GM18511 (cell line): ENCODE results near the gene ZNF646.

Source experiments
- ATAC-seq: cut with Tn5 transposase; IDR thresholded peaks from one replicate; pipeline ENCODE4 v1.9.1; 2021; ENCODE audit warnings: mild to moderate bottlenecking, moderate library complexity; ENCODE audit not compliant: unreplicated experiment

Gene ZNF646

DNA sequence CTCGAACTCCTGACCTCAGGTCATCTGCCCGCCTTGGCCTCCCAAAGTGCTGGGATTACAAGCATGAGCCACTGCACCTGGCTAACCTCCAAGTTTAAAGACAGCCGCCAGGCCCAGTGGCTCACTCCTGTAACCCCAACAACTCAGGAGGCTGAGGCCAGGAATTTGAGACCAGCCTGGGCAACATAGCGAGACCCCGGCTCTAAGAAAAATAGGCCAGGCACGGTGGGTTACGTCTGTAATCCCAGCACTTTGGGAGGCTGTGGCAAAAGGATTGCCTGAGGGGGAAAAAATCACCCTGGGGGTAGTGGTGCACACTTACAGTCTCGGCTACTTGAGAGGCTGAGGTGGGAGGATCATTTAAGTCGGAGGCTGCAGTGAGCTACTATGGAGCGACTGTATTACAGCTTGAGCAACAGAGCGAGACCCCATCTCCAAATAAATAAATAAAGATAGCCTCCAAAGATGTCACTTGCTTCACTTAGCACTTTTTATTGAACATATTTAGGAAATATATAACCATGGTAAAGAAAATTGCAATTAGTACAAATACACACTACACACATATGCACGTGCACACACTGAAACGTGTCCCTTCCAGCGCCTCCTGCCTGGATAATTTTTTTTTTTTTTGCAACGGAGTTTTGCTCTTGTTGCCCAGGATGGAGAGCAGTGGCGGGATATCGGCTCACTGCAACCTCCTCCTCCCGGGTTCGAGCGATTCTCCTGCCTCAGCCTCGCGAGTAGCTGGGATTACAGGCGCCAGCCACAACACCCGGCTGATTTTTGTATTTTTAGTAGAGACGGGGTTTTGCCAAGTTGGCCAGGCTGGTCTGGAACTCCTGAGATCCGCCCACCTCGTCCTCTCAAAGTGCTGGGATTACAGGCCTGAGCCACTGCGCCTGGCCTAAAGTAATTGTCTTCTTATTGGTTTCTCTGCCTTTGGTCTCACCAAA lies 32.6 kb downstream of the ZNF646 start:
- ATAC-seq: no peak

GRCh38 chr16:31107465-31107867 lies 33.2 kb downstream of the ZNF646 start:
- peak; percentile 73 for ATAC-seq

- peak; percentile 87 for ATAC-seq
These were observed 34.0 kb downstream of the ZNF646 start, which contains the start of gene BCKDK for GRCh38 chr16:31108035-31108793. Gene BCKDK (plus strand): TSS chr16:31108386. CDS start chr16:31109224, 838 bp downstream.

DNA sequence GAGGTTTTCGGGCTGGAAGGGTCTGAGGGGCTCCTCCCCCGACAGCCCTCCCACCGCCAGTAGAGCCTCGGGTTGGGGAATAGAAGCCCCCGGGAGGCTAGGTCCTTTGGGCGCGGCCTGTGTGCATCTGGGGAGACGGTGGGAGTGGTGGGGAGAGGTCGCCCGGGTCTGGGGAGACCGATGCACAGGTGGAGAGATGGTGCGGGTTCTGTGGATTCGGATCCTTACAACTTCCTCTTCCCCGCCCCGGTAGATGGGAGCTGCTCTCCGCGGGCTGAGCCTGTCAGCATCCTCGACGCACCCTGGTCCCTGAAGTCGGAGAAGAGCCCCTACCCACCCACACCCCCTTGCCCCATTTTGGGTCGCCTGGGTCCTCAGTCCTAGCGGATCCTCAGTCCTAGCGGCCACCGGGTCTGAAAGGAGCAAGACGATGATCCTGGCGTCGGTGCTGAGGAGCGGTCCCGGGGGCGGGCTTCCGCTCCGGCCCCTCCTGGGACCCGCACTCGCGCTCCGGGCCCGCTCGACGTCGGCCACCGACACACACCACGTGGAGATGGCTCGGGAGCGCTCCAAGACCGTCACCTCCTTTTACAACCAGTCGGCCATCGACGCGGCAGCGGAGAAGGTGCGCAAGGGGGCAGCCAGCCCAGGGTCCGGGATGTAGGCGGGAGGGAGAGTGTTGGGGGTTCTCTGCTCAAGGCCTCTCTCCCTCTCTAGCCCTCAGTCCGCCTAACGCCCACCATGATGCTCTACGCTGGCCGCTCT lies 34.8 kb downstream of the ZNF646 start:
- ATAC-seq: no peak

GRCh38 chr16:31109622-31110021 lies 35.4 kb downstream of the ZNF646 start:
- ATAC-seq: no peak

GRCh38 chr16:31110106-31111034 lies 36.1 kb downstream of the ZNF646 start:
- no peak for ATAC-seq

- no peak for ATAC-seq
These were observed 37.8 kb downstream of the ZNF646 start for GRCh38 chr16:31111881-31112466.

GRCh38 chr16:31112711-31113110 lies 38.5 kb downstream of the ZNF646 start:
- ATAC-seq: no peak

GRCh38 chr16:31113121-31114120 lies 39.2 kb downstream of the ZNF646 start:
- ATAC-seq: no peak

DNA sequence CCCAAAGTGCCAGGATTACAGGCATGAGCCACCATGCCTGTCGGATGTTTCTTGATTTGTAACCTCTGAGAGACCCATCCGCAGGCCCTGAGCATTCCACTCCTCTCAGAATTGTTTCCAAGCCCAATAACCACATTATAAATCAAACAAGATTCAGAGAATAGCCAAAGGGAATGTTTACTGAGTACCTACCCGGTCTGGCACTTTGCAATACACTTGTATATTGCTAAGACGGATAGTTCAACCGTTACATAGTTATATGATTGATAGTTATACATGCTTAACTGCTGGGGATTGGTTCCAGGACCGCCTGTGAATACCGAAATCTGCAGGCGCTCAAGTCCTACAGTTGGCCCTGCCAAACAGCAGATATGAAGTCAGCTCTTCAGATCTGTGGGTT lies 40.2 kb downstream of the ZNF646 start:
- no peak for ATAC-seq

DNA sequence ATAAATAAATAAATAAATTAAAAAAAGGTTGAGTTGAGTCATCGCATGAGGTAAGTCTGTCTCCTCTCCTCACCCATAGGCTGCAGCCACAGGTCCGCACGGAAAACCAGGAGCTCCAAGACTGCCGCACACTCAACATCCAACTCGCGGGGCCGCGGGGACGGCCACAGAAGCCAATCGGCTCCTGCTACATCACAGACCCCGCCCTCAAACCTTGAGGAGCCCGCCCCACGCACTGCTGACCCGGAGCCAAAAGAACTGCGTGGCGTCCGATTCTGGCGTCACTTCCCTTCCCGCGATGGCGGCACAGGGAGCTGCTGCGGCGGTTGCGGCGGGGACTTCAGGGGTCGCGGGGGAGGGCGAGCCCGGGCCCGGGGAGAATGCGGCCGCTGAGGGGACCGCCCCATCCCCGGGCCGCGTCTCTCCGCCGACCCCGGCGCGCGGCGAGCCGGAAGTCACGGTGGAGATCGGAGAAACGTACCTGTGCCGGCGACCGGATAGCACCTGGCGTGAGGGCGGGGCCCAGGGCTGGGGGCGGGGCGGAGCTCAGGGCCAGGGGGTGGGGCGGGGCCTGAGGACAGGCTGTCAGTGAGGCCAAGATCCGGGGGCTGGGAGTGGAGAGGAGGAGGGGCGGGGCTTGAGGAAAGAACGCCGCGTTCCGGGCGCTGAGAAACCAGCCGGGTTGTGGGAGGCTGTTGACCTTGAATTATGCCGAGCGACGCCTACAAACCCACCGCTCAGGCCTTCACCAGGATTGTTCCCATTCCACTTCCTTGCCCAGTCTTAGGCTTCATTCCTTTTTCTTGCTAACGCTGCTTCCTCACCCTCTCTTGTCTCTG lies 43.4 kb downstream of the ZNF646 start, which contains the start of gene KAT8:
KAT8 (plus strand) TSS at position 281 of the 839 bp plus-strand sequence; CDS start at position 299, 18 bp downstream.
- peak; percentile 92 for ATAC-seq

GRCh38 chr16:31118223-31119155 lies 44.3 kb downstream of the ZNF646 start:
- ATAC-seq: no peak

DNA sequence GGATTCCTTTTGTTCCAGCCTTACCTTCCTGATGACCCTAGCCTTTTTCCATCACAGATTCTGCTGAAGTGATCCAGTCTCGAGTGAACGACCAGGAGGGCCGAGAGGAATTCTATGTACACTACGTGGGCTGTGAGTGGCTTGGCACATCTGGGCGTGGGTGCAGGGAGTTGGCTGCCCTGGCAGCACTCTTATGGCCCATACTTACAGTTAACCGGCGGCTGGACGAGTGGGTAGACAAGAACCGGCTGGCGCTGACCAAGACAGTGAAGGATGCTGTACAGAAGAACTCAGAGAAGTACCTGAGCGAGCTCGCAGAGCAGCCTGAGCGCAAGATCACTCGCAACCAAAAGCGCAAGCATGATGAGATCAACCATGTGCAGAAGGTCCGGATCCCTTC lies 45.9 kb downstream of the ZNF646 start:
- ATAC-seq: no peak

GRCh38 chr16:31125844-31126243 lies 51.6 kb downstream of the ZNF646 start:
- ATAC-seq: no peak

GRCh38 chr16:31127182-31127581 lies 53.0 kb downstream of the ZNF646 start:
- no peak for ATAC-seq
